Myometrial cell (primary cell): Measurements from ENCODE around the gene DMRTA1. TPM values are rescaled to one million over a fixed set of nuclear protein-coding genes. Genes with fewer than 3 reads are reported as not detected.

Experiments used
- total RNA-seq: library from RNA; depleted of rRNA; stranded (reverse); fragments of >200 nt; gene quantifications from 2 replicates; pipeline ENCODE4 v1.2.3, GENCODE V29; 2015

Gene DMRTA1, protein sequence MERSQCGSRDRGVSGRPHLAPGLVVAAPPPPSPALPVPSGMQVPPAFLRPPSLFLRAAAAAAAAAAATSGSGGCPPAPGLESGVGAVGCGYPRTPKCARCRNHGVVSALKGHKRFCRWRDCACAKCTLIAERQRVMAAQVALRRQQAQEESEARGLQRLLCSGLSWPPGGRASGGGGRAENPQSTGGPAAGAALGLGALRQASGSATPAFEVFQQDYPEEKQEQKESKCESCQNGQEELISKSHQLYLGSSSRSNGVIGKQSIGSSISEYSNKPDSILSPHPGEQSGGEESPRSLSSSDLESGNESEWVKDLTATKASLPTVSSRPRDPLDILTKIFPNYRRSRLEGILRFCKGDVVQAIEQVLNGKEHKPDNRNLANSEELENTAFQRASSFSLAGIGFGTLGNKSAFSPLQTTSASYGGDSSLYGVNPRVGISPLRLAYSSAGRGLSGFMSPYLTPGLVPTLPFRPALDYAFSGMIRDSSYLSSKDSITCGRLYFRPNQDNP
- total RNA-seq, result under 0.01 TPM in 1 of 2 replicates, not detected in the other

DNA sequence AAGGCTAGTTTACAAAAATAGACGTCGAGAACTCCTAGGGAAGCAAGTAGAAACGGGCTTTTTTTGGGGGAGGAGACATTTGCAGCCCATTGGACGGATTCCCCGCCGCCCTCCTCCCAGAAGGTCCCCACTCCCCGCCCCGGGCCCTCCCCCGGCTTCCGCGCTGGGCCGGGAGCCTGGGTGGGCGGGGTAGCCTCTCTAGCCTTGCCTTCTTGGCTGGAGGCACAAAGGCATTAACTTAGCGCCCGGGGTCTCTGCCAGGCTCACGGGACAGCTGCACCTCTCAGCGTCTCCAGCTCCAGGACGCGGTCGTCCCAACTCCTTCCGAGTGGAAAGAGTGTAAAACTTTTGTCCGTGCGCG lies at the start of gene DMRTA1:
Gene DMRTA1 (plus strand): TSS at position 236 of the 361 bp plus-strand sequence. CDS start 242 bp downstream, outside the sequence.

